CD14-positive monocyte (primary cell): ENCODE measurements around the gene WFIKKN2. TPM values are rescaled to one million over a fixed set of nuclear protein-coding genes. Genes with fewer than 3 reads are reported as not detected.

Source experiments
- DNase-seq, 3 donors: peaks; one replicate each; pipeline ENCODE4 v3.0.0-alpha.2; 2011 to 2022
- H2AFZ ChIP-seq: 2 replicates; pipeline ENCODE4 v1.6.0; 2012; ENCODE audit warnings: mild to moderate bottlenecking, low read depth, low read length, inconsistent platforms; ENCODE audit not compliant: insufficient read depth, poor library complexity, severe bottlenecking
- H3K27ac ChIP-seq, 2 donors: 1 replicate in 1 of 2; 2 replicates in 1 of 2; pipeline ENCODE4 v1.5.1; 2012 to 2013; ENCODE audit warnings: low read length in 2 of 2, control low read depth in 1 of 2, inconsistent platforms in 1 of 2, low read depth in 1 of 2, mild to moderate bottlenecking in 1 of 2
- H3K27me3 ChIP-seq, 2 donors: one replicate each; pipeline versions ENCODE4 v1.6.0 to v1.6.1; 2011 to 2013; ENCODE audit warnings: low read length in 2 of 2; ENCODE audit not compliant: control insufficient read depth in 2 of 2, insufficient read depth in 2 of 2
- H3K36me3 ChIP-seq, 2 donors: replicated peaks in 1 of 2; 1 replicate in 1 of 2; 2 replicates in 1 of 2; pipeline versions ENCODE4 v1.5.1 to v1.6.1; 2012 to 2013; ENCODE audit warnings: low read length in 2 of 2, control low read depth in 1 of 2, inconsistent platforms in 1 of 2, mild to moderate bottlenecking in 1 of 2; ENCODE audit not compliant: insufficient read depth in 2 of 2, control insufficient read depth in 1 of 2
- H3K4me1 ChIP-seq, 2 donors: 1 replicate in 1 of 2; 2 replicates in 1 of 2; pipeline versions ENCODE4 v1.5.1 to v1.6.1; 2012 to 2013; ENCODE audit warnings: low read length in 2 of 2, control low read depth in 1 of 2, inconsistent platforms in 1 of 2, mild to moderate bottlenecking in 1 of 2, moderate library complexity in 1 of 2; ENCODE audit not compliant: insufficient read depth in 2 of 2, control insufficient read depth in 1 of 2
- H3K4me2 ChIP-seq: replicated peaks from 2 replicates; pipeline ENCODE3; 2012; ENCODE audit warnings: low read length, moderate library complexity, mild to moderate bottlenecking; ENCODE audit not compliant: poor library complexity, severe bottlenecking; ENCODE audit errors: extremely low read depth
- H3K4me3 ChIP-seq, 3 experiments: fragments of 200-600 bp in 1 of 3; sonication (generic) in 1 of 3; replicated peaks in 1 of 3; 1 replicate in 2 of 3; 2 replicates in 1 of 3; pipeline ENCODE4 v1.5.1; 2011 to 2013; ENCODE audit warnings: low read length in 3 of 3, mild to moderate bottlenecking in 3 of 3, control low read depth in 2 of 3, low read depth in 2 of 3, inconsistent platforms in 1 of 3, moderate library complexity in 1 of 3
- H3K79me2 ChIP-seq: 2 replicates; pipeline ENCODE4 v1.6.0; 2012; ENCODE audit warnings: mild to moderate bottlenecking, control low read depth, inconsistent platforms, low read length, moderate library complexity; ENCODE audit not compliant: insufficient read depth
- H3K9ac ChIP-seq: 2 replicates; pipeline ENCODE4 v1.6.0; 2017; ENCODE audit warnings: low read length, mild to moderate bottlenecking; ENCODE audit not compliant: insufficient read depth, poor library complexity, severe bottlenecking
- H3K9me3 ChIP-seq, 2 donors: replicated peaks in 1 of 2; 1 replicate in 1 of 2; 2 replicates in 1 of 2; pipeline versions ENCODE4 v1.5.1 to v1.6.1; 2012 to 2013; ENCODE audit warnings: low read length in 2 of 2, control low read depth in 1 of 2; ENCODE audit not compliant: control insufficient read depth in 1 of 2, insufficient read depth in 1 of 2
- H4K20me1 ChIP-seq: 2 replicates; pipeline ENCODE4 v1.6.0; 2012; ENCODE audit warnings: mild to moderate bottlenecking, low read length, control low read depth, moderate library complexity; ENCODE audit not compliant: insufficient read depth
- H3K27ac Mint-ChIP-seq, 7 donors: one replicate each; pipeline ENCODE4 v1.8.0; 2020; ENCODE audit warnings: mild to moderate bottlenecking in 7 of 7, mixed read lengths in 7 of 7, moderate library complexity in 6 of 7, inconsistent platforms in 2 of 7
- H3K27me3 Mint-ChIP-seq, 3 donors: one replicate each; pipeline ENCODE4 v1.8.0; 2021 to 2022; ENCODE audit warnings: low read depth in 3 of 3, mild to moderate bottlenecking in 3 of 3, mixed read lengths in 3 of 3, moderate library complexity in 3 of 3, inconsistent platforms in 1 of 3
- H3K36me3 Mint-ChIP-seq, 2 donors: one replicate each; pipeline ENCODE4 v1.8.0; 2020; ENCODE audit warnings: mixed read lengths in 2 of 2, inconsistent platforms in 1 of 2, mild to moderate bottlenecking in 1 of 2
- H3K4me1 Mint-ChIP-seq: one replicate; pipeline ENCODE4 v1.8.0; 2020; ENCODE audit warnings: mild to moderate bottlenecking, mixed read lengths
- H3K4me3 Mint-ChIP-seq, 2 donors: one replicate each; pipeline ENCODE4 v1.8.0; 2020; ENCODE audit warnings: mild to moderate bottlenecking in 2 of 2, mixed read lengths in 2 of 2, moderate library complexity in 1 of 2
- H3K9me3 Mint-ChIP-seq, 7 donors: one replicate each; pipeline ENCODE4 v1.8.0; 2020 to 2022; ENCODE audit warnings: mixed read lengths in 7 of 7, mild to moderate bottlenecking in 6 of 7, moderate library complexity in 6 of 7, inconsistent platforms in 2 of 7
- WGBS: methylation state at CpG from one replicate; pipeline ENCODE4 v1.1.5; 2013; ENCODE audit warnings: missing lambda C conversion rate; ENCODE audit not compliant: insufficient coverage; 5-methylcytosine and 5-hydroxymethylcytosine counted together
- intact Hi-C, 2 donors: fragments of 100-400 bp; cut with micrococcal nuclease; formaldehyde crosslinking; loops; one replicate each; pipeline versions ENCODE4 v1.15.0 to v1.15.1; 2023
- polyA plus RNA-seq, 3 donors: library from polyadenylated mRNA; depleted of rRNA in 1 of 3; unstranded in 2 of 3; stranded (reverse) in 1 of 3; fragments of 300-500 nt in 2 of 3; fragments of >200 nt in 1 of 3; fragmentation: Illumina TruSeq in 2 of 3; gene quantifications; 1 replicate in 2 of 3; 2 replicates in 1 of 3; pipeline ENCODE4 v1.2.3, GENCODE V29; 2012 to 2021
- TF ChIP-seq, protein P1 (sequence below): fragments of 200-600 bp; IDR thresholded peaks from one replicate; pipeline ENCODE4 v1.8.0; 2022; ENCODE audit warnings: antibody characterized with exemption, mild to moderate bottlenecking

The WFIKKN2 gene
- polyA plus RNA-seq, 3 donors: 0.03 TPM; not detected in 2

GRCh38 chr17:50832267-50832863, 3.0 kb upstream of the WFIKKN2 start:
- H3K4me3 Mint-ChIP-seq: no peak overlapping the region
- no peaks in the 10 kb centered on the region for H3K79me2 ChIP-seq
- H3K4me1 ChIP-seq: peaks cover 11 to 14% of the 10 kb centered on the region in 2 donors
- H3K4me3 ChIP-seq: no peak overlapping the region
- no peaks in the 10 kb centered on the region for H3K36me3 ChIP-seq
- H3K27me3 ChIP-seq: peaks cover 0 to 8% of the 10 kb centered on the region in 2 donors
- H3K36me3 Mint-ChIP-seq: no peaks in the 10 kb centered on the region
- no peak overlapping the region for H3K4me2 ChIP-seq
- no peak overlapping the region for H3K27ac ChIP-seq
- H4K20me1 ChIP-seq: no peaks in the 10 kb centered on the region
- WGBS: 82% methylated on average over 2 of the region's 12 CpGs
- peaks cover 21% of the 10 kb centered on the region for H3K4me1 Mint-ChIP-seq
- peaks cover 13 to 23% (median 14%) of the 10 kb centered on the region in 3 donors for H3K27me3 Mint-ChIP-seq
- no peaks in the 10 kb centered on the region for H3K9me3 Mint-ChIP-seq
- no peaks in the 10 kb centered on the region for H3K9me3 ChIP-seq
- H2AFZ ChIP-seq: no peak overlapping the region
- intact Hi-C loops: no loop called here
- peak overlapping the region in 1 of 7 donors; percentile 57 for H3K27ac Mint-ChIP-seq
- H3K9ac ChIP-seq: no peak overlapping the region
- TF ChIP-seq, protein P1, sequence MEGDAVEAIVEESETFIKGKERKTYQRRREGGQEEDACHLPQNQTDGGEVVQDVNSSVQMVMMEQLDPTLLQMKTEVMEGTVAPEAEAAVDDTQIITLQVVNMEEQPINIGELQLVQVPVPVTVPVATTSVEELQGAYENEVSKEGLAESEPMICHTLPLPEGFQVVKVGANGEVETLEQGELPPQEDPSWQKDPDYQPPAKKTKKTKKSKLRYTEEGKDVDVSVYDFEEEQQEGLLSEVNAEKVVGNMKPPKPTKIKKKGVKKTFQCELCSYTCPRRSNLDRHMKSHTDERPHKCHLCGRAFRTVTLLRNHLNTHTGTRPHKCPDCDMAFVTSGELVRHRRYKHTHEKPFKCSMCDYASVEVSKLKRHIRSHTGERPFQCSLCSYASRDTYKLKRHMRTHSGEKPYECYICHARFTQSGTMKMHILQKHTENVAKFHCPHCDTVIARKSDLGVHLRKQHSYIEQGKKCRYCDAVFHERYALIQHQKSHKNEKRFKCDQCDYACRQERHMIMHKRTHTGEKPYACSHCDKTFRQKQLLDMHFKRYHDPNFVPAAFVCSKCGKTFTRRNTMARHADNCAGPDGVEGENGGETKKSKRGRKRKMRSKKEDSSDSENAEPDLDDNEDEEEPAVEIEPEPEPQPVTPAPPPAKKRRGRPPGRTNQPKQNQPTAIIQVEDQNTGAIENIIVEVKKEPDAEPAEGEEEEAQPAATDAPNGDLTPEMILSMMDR: no peak
- no peak for DNase-seq

- intact Hi-C loops: no loop called here
- H3K4me2 ChIP-seq: no peak overlapping the region
- DNase-seq: no peak
- WGBS: 96% methylated on average over 13 of the region's 13 CpGs
- H3K79me2 ChIP-seq: no peaks in the 10 kb centered on the region
- H3K4me3 ChIP-seq: no peak overlapping the region
- H3K27me3 Mint-ChIP-seq: peaks cover 13 to 23% (median 14%) of the 10 kb centered on the region in 3 donors
- peaks cover 11 to 14% of the 10 kb centered on the region in 2 donors for H3K4me1 ChIP-seq
- H3K9me3 Mint-ChIP-seq: no peaks in the 10 kb centered on the region
- no peaks in the 10 kb centered on the region for H3K9me3 ChIP-seq
- no peak overlapping the region for H3K27ac Mint-ChIP-seq
- H3K36me3 Mint-ChIP-seq: no peaks in the 10 kb centered on the region
- no peak overlapping the region for H3K4me3 Mint-ChIP-seq
- H3K27me3 ChIP-seq: peaks cover 0 to 8% of the 10 kb centered on the region in 2 donors
- H3K9ac ChIP-seq: no peak overlapping the region
- no peaks in the 10 kb centered on the region for H4K20me1 ChIP-seq
- no peaks in the 10 kb centered on the region for H3K36me3 ChIP-seq
- TF ChIP-seq, protein P1: no peak
- no peak overlapping the region for H3K27ac ChIP-seq
- no peak overlapping the region for H2AFZ ChIP-seq
- H3K4me1 Mint-ChIP-seq: peaks cover 21% of the 10 kb centered on the region
Observed at GRCh38 chr17:50832864-50833381, 2.5 kb upstream of the WFIKKN2 start.
